WTC11 (cell line): Measurements from ENCODE around the gene MXRA8. TPM values are rescaled to one million over a fixed set of nuclear protein-coding genes. Genes with fewer than 3 reads are reported as not detected.

Experiments used
- ATF3 ChIP-seq: sonication (generic); formaldehyde crosslinking; conservative IDR thresholded peaks from 2 replicates; pipeline ENCODE4 v1.8.1; 2022; ENCODE audit warnings: mild to moderate bottlenecking, missing genetic modification reagents
- ATF6 ChIP-seq: sonication (generic); formaldehyde crosslinking; IDR thresholded peaks from 2 replicates; pipeline ENCODE4 v1.8.1; 2023; ENCODE audit warnings: mild to moderate bottlenecking, missing genetic modification reagents
- FOXP4 ChIP-seq: sonication (generic); formaldehyde crosslinking; IDR thresholded peaks from 2 replicates; pipeline ENCODE4 v1.8.0; 2022; ENCODE audit warnings: mild to moderate bottlenecking, missing genetic modification reagents
- HMGA2 ChIP-seq: fragments of 250-450 bp; sonication (Bioruptor Pico); IDR thresholded peaks from 2 replicates; pipeline ENCODE4 v1.4.0; 2021; ENCODE audit warnings: mild to moderate bottlenecking, moderate library complexity
- IRF2 ChIP-seq: sonication (generic); formaldehyde crosslinking; IDR thresholded peaks from 2 replicates; pipeline ENCODE4 v1.8.0; 2022; ENCODE audit warnings: low read depth, missing genetic modification reagents, borderline replicate concordance
- KAT7 ChIP-seq: sonication (generic); formaldehyde crosslinking; IDR thresholded peaks from 2 replicates; pipeline ENCODE4 v1.8.1; 2023; ENCODE audit warnings: missing genetic modification reagents, mild to moderate bottlenecking, borderline replicate concordance
- MYBL2 ChIP-seq: sonication (generic); formaldehyde crosslinking; IDR thresholded peaks from 2 replicates; pipeline ENCODE4 v1.8.1; 2023; ENCODE audit warnings: mild to moderate bottlenecking, moderate library complexity, missing genetic modification reagents
- PRDM15 ChIP-seq: sonication (generic); formaldehyde crosslinking; IDR thresholded peaks from 2 replicates; pipeline ENCODE4 v1.8.0; 2022; ENCODE audit warnings: missing genetic modification reagents
- PRRX2 ChIP-seq: fragments of 250-450 bp; sonication (Bioruptor Pico); IDR thresholded peaks from 2 replicates; pipeline ENCODE4 v1.8.0; 2021; ENCODE audit warnings: mild to moderate bottlenecking
- RORB ChIP-seq: fragments of 250-450 bp; sonication (Bioruptor Pico); IDR thresholded peaks from 2 replicates; pipeline ENCODE4 v1.9.0; 2021; ENCODE audit warnings: mild to moderate bottlenecking
- SOX15 ChIP-seq: fragments of 250-450 bp; sonication (Bioruptor Pico); IDR thresholded peaks from 2 replicates; pipeline ENCODE4 v1.9.0; 2021; ENCODE audit warnings: mild to moderate bottlenecking
- SP1 ChIP-seq: sonication (generic); formaldehyde crosslinking; conservative IDR thresholded peaks from 2 replicates; pipeline ENCODE4 v1.8.1; 2022; ENCODE audit warnings: missing genetic modification reagents
- TEAD4 ChIP-seq: sonication (generic); formaldehyde crosslinking; IDR thresholded peaks from 2 replicates; pipeline ENCODE4 v1.8.0; 2022; ENCODE audit warnings: mild to moderate bottlenecking, missing genetic modification reagents
- USF1 ChIP-seq: sonication (generic); formaldehyde crosslinking; IDR thresholded peaks from 2 replicates; pipeline ENCODE4 v1.8.0; 2022; ENCODE audit warnings: mild to moderate bottlenecking, missing genetic modification reagents
- ZNF121 ChIP-seq: sonication (generic); formaldehyde crosslinking; IDR thresholded peaks from 2 replicates; pipeline ENCODE4 v1.8.0; 2023; ENCODE audit warnings: missing genetic modification reagents
- ZNF232 ChIP-seq: sonication (generic); formaldehyde crosslinking; IDR thresholded peaks from 2 replicates; pipeline ENCODE4 v1.8.0; 2022; ENCODE audit warnings: mild to moderate bottlenecking, missing genetic modification reagents
- ZNF416 ChIP-seq: fragments of 250-450 bp; sonication (Bioruptor Pico); IDR thresholded peaks from 2 replicates; pipeline ENCODE4 v1.9.0; 2021; ENCODE audit warnings: mild to moderate bottlenecking, inconsistent platforms
- total RNA-seq: library from RNA; stranded (reverse); gene quantifications from 3 replicates; pipeline ENCODE4 v1.2.3, GENCODE V29; 2021
- TF ChIP-seq, protein P1 (sequence below): fragments of 250-450 bp; sonication (Bioruptor Pico); IDR thresholded peaks from 2 replicates; pipeline ENCODE4 v1.8.0; 2021; ENCODE audit warnings: mild to moderate bottlenecking
- TF ChIP-seq, protein P2 (sequence below): sonication (generic); formaldehyde crosslinking; IDR thresholded peaks from 2 replicates; pipeline ENCODE4 v1.8.1; 2023; ENCODE audit warnings: mild to moderate bottlenecking, missing genetic modification reagents, moderate library complexity
- TF ChIP-seq, protein P3 (sequence below): sonication (generic); formaldehyde crosslinking; IDR thresholded peaks from 2 replicates; pipeline ENCODE4 v1.8.0; 2023; ENCODE audit warnings: missing genetic modification reagents, mild to moderate bottlenecking, borderline replicate concordance
- TF ChIP-seq, protein P4 (sequence below): sonication (generic); formaldehyde crosslinking; IDR thresholded peaks from 2 replicates; pipeline ENCODE4 v1.8.1; 2022; ENCODE audit warnings: mild to moderate bottlenecking, moderate library complexity, missing genetic modification reagents

MXRA8 gene
- total RNA-seq, 1 experiment from 2014 or later, result 6.7 TPM

DNA sequence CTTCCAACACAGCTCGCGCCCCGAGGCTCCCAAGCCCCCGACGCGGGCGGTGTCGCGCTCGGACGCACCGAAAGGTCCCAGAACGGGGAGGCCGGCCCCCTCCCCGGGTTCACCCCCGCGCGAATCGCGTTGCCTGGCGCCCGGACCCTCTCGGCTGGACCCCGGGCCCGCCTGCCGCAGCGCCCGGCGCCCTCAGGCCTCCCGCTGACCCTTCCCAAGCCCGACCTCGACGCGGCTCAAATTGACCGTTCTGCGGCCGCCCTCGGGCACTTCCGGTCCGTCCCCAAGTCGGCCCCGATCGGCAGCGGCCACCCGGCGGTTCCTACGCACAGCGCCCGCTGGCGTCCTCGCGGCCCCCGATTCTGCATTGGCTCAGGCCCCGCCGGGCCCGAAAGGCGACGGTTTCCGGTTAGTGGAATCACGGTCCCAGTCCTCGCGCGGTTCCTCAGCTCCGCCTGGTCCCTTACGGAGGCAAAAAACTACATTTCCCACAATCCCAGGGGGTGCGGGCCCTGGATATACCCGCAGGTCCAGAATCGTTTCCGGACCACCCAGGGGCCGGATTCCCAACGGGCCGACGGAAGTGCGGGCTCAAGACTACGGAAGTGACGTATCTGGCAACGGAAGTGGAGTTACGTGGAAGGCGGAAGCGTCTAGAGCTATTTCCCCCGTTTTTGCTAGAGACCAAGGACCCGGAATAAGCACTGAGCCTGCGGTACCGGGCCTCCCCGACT is 16.7 kb upstream of the MXRA8 start, which contains the start of gene AURKAIP1 (continued):
- TF ChIP-seq PRDM15 (CRISPR knock-in tag), result no peak
- peak; percentile 92; the same call in 1 of the 2 replicates for TF ChIP-seq MYBL2 (CRISPR knock-in tag)
- TF ChIP-seq SOX15 (CRISPR knock-in tag), result no peak
- TF ChIP-seq, protein P1, sequence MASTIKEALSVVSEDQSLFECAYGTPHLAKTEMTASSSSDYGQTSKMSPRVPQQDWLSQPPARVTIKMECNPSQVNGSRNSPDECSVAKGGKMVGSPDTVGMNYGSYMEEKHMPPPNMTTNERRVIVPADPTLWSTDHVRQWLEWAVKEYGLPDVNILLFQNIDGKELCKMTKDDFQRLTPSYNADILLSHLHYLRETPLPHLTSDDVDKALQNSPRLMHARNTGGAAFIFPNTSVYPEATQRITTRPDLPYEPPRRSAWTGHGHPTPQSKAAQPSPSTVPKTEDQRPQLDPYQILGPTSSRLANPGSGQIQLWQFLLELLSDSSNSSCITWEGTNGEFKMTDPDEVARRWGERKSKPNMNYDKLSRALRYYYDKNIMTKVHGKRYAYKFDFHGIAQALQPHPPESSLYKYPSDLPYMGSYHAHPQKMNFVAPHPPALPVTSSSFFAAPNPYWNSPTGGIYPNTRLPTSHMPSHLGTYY (CRISPR knock-in tag), result no peak
- no peak for TF ChIP-seq ZNF416 (CRISPR knock-in tag)
- TF ChIP-seq, protein P2, sequence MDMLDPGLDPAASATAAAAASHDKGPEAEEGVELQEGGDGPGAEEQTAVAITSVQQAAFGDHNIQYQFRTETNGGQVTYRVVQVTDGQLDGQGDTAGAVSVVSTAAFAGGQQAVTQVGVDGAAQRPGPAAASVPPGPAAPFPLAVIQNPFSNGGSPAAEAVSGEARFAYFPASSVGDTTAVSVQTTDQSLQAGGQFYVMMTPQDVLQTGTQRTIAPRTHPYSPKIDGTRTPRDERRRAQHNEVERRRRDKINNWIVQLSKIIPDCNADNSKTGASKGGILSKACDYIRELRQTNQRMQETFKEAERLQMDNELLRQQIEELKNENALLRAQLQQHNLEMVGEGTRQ, result peak; percentile 46
- TF ChIP-seq, protein P3, sequence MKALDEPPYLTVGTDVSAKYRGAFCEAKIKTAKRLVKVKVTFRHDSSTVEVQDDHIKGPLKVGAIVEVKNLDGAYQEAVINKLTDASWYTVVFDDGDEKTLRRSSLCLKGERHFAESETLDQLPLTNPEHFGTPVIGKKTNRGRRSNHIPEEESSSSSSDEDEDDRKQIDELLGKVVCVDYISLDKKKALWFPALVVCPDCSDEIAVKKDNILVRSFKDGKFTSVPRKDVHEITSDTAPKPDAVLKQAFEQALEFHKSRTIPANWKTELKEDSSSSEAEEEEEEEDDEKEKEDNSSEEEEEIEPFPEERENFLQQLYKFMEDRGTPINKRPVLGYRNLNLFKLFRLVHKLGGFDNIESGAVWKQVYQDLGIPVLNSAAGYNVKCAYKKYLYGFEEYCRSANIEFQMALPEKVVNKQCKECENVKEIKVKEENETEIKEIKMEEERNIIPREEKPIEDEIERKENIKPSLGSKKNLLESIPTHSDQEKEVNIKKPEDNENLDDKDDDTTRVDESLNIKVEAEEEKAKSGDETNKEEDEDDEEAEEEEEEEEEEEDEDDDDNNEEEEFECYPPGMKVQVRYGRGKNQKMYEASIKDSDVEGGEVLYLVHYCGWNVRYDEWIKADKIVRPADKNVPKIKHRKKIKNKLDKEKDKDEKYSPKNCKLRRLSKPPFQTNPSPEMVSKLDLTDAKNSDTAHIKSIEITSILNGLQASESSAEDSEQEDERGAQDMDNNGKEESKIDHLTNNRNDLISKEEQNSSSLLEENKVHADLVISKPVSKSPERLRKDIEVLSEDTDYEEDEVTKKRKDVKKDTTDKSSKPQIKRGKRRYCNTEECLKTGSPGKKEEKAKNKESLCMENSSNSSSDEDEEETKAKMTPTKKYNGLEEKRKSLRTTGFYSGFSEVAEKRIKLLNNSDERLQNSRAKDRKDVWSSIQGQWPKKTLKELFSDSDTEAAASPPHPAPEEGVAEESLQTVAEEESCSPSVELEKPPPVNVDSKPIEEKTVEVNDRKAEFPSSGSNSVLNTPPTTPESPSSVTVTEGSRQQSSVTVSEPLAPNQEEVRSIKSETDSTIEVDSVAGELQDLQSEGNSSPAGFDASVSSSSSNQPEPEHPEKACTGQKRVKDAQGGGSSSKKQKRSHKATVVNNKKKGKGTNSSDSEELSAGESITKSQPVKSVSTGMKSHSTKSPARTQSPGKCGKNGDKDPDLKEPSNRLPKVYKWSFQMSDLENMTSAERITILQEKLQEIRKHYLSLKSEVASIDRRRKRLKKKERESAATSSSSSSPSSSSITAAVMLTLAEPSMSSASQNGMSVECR, result peak; percentile 85; the same call in 1 of the 2 replicates
- peak; percentile 51; the same call in 1 of the 2 replicates for TF ChIP-seq USF1
- no peak for TF ChIP-seq IRF2
- TF ChIP-seq, protein P4, sequence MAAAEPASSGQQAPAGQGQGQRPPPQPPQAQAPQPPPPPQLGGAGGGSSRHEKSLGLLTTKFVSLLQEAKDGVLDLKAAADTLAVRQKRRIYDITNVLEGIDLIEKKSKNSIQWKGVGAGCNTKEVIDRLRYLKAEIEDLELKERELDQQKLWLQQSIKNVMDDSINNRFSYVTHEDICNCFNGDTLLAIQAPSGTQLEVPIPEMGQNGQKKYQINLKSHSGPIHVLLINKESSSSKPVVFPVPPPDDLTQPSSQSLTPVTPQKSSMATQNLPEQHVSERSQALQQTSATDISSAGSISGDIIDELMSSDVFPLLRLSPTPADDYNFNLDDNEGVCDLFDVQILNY (CRISPR knock-in tag), result peak; percentile 86
- TF ChIP-seq RORB (CRISPR knock-in tag), result no peak
- no peak for TF ChIP-seq ZNF121 (CRISPR knock-in tag)
- TF ChIP-seq HMGA2 (CRISPR knock-in tag), result no peak
- TF ChIP-seq ATF3 (CRISPR knock-in tag), result no peak
- 0 out of 2 replicates have a peak, but pooled peaks have one; percentile 12 for TF ChIP-seq FOXP4 (CRISPR knock-in tag)
- TF ChIP-seq ZNF232 (CRISPR knock-in tag), result 0 out of 2 replicates have a peak, but pooled peaks have one; percentile 30
- TF ChIP-seq ATF6 (CRISPR knock-in tag), result no peak
- TF ChIP-seq PRRX2, result no peak
- peak; percentile 14; the same call in 1 of the 2 replicates for TF ChIP-seq TEAD4 (CRISPR knock-in tag)
- TF ChIP-seq KAT7, result peak; percentile 96
- peak; percentile 95 for TF ChIP-seq SP1 (CRISPR knock-in tag)
